ENCODE data around the gene RYR2.

Gene RYR2

DNA sequence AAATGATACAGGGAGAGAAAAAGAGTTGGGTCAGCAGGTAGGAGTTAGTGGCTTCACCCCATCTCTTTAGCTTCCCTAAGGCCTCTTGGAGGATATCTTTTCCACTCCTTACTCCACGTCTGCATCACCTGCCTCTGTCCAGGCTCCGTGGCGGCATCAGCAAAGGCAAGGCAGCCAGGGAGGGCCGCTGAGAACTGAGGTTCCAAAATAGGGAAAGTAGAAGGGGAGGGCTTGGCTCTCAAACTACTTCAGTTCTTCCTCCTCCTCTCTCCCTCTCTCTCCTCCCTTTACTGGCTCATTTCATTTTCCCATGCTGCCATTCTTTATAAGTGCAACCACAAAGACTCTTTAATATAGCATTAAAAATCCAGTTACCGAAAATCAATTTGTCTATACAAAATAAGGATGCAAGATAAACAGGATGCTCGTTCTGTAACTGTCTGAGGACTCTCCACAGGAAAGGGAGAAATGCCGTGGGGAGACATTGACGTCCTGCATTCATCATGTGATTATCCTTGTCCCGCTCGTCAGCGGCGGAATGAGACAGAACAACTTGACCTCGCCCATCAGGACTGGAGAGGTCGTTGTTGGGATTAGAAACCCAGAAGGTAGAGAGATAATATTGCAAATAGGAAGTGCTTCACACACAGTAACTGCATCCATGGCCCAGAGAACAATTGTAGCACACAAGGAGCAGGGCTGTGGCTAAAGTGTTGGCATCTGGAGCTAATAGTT, 34.7 kb upstream of the RYR2 start:
- Histone ChIP-seq H3K4me3 (no peak overlapping the region), H3K27ac (no peak overlapping the region), H4K20me1 (no peaks in the 10 kb centered on the region), H3K4me2 (no peak overlapping the region), H3K27me3 (no peaks in the 10 kb centered on the region), H3K9ac (no peak overlapping the region), H3K9me3 (replicated peaks in 1 of 11) (no peaks in the 10 kb centered on the region), H3K4me1 (no peaks in the 10 kb centered on the region), H3K36me3 (no peaks in the 10 kb centered on the region)
- no peak for TF ChIP-seq Cebpa-rat (IDR thresholded peaks at IDR 0.05)

DNA sequence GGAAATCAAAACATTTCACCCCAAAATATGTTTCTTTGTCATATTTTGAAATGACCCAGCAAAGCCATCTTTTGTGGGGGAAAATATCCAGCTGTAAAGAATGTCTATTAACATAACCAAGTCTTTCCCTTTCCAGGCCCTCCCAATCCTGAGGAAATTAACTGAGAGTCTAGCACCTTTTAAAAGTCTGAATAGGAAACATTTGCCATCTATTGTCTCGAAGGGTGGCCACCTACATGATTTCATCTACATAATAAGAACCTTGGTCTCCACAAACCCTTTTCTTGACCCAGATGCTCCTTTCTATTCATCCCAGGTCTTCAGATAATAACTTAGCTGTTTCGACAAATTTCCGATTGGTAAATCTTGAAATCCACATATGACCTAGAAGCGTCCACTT, 32.4 kb upstream of the RYR2 start:
- no peaks in the 10 kb centered on the region for H3K36me3 ChIP-seq
- no peak overlapping the region for H3K4me3 ChIP-seq
- H3K4me1 ChIP-seq = no peaks in the 10 kb centered on the region
- no peak overlapping the region for H3K27ac ChIP-seq
- H4K20me1 ChIP-seq = no peaks in the 10 kb centered on the region
- H3K9ac ChIP-seq = no peak overlapping the region
- no peak overlapping the region for H3K4me2 ChIP-seq
- no peak for TF ChIP-seq Cebpa-rat (IDR thresholded peaks at IDR 0.05)
- H3K27me3 ChIP-seq = no peaks in the 10 kb centered on the region
- no peaks in the 10 kb centered on the region for H3K9me3 ChIP-seq (replicated peaks in 1 of 11)

DNA sequence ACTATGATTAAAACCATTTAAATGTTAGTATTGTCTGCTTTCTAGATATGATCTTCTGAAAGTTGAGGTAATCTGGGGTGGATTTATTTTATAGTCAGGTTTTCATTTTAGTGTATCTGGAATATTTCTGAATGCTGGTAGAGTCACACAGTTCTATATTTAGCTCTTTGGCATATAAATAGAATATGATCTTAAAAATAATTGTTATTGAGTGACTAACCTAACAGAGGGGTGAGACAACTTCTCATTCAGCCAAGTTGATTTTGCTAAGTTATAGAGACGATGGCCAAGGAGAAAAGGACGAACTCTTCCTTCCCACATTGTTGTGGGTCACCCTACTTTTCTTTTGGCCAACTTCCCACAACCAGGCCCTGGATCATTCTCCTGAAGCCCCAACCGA, 30.6 kb upstream of the RYR2 start:
- Histone ChIP-seq H4K20me1 (no peaks in the 10 kb centered on the region), H3K4me2 (no peak overlapping the region), H3K27ac (no peak overlapping the region), H3K27me3 (no peaks in the 10 kb centered on the region), H3K4me3 (no peak overlapping the region), H3K9me3 (replicated peaks in 1 of 11) (no peaks in the 10 kb centered on the region), H3K9ac (no peak overlapping the region), H3K4me1 (no peaks in the 10 kb centered on the region), H3K36me3 (no peaks in the 10 kb centered on the region)
- TF ChIP-seq Cebpa-rat (IDR thresholded peaks at IDR 0.05) = no peak

DNA sequence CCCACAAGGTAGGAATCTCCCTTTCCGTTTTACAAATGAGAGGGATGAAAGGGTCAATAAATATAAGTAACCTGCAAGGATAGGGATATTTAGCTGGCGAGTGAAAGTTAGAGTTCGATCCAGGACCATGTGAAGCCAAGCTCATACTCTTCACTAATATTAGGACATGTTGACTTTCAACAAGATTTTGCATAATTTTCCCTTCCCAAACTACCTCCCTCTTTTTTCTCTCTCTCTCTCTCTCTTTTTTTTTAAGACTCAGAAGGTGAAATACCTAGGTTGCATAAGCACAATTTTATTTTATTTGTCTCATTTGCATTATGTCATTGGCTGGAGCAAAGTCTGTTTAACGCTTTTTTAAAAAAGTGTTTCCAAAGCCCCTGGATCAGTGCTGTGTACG, 29.6 kb upstream of the RYR2 start:
- no peak for TF ChIP-seq Cebpa-rat (IDR thresholded peaks at IDR 0.05)
- Histone ChIP-seq H3K4me2 (no peak overlapping the region), H3K9ac (no peak overlapping the region), H4K20me1 (no peaks in the 10 kb centered on the region), H3K27me3 (no peaks in the 10 kb centered on the region), H3K4me1 (no peaks in the 10 kb centered on the region), H3K27ac (no peak overlapping the region), H3K9me3 (replicated peaks in 1 of 11) (no peaks in the 10 kb centered on the region), H3K36me3 (no peaks in the 10 kb centered on the region), H3K4me3 (no peak overlapping the region)

DNA sequence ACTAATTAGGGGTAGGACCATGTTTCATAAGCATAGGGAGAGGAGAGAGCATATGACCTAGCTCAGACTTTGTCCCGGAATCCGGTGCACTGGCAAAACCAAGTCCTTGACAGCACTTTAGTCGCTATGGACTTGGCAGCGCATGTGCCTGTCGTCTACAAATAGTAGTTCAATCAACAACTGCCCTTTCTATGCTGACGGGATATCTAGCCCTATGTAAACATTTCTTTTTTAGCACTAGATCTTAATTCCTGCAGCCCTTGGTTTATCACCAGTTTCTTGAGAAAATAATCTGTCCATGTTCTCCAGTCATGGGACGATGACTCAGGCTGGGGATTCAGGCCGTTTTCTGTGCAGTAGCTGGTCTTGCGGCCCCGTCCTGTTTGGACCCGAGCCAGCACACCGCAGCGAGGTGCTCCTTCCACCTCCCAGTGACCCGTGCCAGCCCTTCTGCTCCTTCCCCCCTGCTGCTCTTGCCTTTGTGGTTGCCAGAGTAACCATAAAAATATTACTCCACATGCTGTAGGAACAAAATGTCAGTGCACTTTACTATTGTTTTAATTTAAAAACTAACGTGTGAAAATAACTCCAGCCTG, 29.1 kb upstream of the RYR2 start:
- no peak overlapping the region for H3K27ac ChIP-seq
- no peaks in the 10 kb centered on the region for H3K4me1 ChIP-seq

DNA sequence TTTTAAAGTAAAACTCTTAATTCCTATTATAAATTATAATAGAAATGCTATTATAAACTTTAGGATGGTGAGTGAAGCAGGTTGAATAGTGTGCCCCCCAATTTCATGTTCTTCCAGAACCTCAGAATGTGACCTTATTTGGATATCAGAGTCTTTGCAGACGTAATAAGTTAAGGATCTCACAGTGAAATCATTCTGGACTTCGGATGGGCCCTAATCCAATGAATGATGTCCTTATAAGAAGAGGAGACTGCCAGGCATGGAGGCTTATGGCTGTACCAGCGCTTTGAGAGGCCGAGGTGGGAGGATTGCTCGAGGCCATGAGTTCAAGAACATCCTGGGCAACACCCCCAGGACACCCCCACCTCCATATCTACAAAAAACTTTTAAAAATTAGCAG, 28.4 kb upstream of the RYR2 start:
- TF ChIP-seq Cebpa-rat (IDR thresholded peaks at IDR 0.05) = no peak
- no peak overlapping the region for H3K27ac ChIP-seq
- no peaks in the 10 kb centered on the region for H3K36me3 ChIP-seq
- no peaks in the 10 kb centered on the region for H3K27me3 ChIP-seq
- no peaks in the 10 kb centered on the region for H3K9me3 ChIP-seq (replicated peaks in 1 of 11)
- H3K4me3 ChIP-seq = no peak overlapping the region
- no peak overlapping the region for H3K9ac ChIP-seq
- H3K4me1 ChIP-seq = no peaks in the 10 kb centered on the region
- H4K20me1 ChIP-seq = no peaks in the 10 kb centered on the region
- H3K4me2 ChIP-seq = no peak overlapping the region

More for the DNA sequence above, 29.1 kb upstream of the RYR2 start:
- H3K4me3 ChIP-seq = no peak overlapping the region
- H3K9ac ChIP-seq = no peak overlapping the region
- H3K4me2 ChIP-seq = no peak overlapping the region
- TF ChIP-seq Cebpa-rat (IDR thresholded peaks at IDR 0.05) = no peak
- no peaks in the 10 kb centered on the region for H3K36me3 ChIP-seq
- H3K27me3 ChIP-seq = no peaks in the 10 kb centered on the region
- H4K20me1 ChIP-seq = no peaks in the 10 kb centered on the region
- H3K9me3 ChIP-seq (replicated peaks in 1 of 11) = no peaks in the 10 kb centered on the region

DNA sequence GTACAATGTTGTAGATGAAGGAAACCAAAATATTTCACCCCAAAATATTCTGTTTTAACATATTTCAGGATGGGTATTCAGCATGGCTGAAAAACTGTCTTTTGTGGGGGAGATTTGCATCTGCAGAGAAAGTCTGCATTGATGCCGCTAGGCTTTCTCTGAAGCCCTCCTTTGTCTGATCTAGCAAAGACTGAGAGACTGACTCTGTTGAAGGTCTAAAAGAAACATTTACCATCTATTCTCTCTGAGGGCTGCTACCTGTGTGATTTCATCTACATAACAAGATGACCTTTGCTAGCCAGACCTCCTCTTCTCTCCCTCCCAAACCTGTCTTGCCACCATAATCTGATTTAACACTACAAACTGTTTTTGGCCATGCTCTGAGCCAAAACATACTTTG, 25.4 kb upstream of the RYR2 start:
- no peaks in the 10 kb centered on the region for H3K36me3 ChIP-seq
- H4K20me1 ChIP-seq = no peaks in the 10 kb centered on the region
- H3K4me3 ChIP-seq = no peak overlapping the region
- H3K27me3 ChIP-seq = no peaks in the 10 kb centered on the region
- H3K27ac ChIP-seq = no peak overlapping the region
- no peak overlapping the region for H3K9ac ChIP-seq
- H3K4me1 ChIP-seq = no peaks in the 10 kb centered on the region
- no peak overlapping the region for H3K4me2 ChIP-seq
- no peak for TF ChIP-seq Cebpa-rat (IDR thresholded peaks at IDR 0.05)
- H3K9me3 ChIP-seq (replicated peaks in 1 of 11) = no peaks in the 10 kb centered on the region

DNA sequence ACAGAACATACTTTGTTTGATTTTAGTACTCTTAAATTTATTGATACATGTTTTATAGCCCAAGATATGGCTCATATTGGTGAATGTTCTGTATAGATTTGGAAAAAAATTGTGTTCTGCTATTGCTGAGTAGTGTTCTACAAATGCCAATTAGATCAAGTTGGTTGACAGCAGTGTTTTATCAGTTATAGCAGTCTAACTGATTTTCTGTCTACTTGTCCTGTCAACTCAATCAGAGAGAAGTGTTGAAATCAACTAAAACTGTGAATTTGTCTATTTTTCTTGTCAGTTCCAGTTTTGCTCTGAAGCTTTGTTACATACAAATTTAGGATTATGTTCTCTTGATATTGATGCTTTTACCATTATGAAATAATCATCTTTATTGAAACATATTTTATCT, 23.1 kb upstream of the RYR2 start:
- H3K36me3 ChIP-seq = no peaks in the 10 kb centered on the region
- no peaks in the 10 kb centered on the region for H3K27me3 ChIP-seq

DNA sequence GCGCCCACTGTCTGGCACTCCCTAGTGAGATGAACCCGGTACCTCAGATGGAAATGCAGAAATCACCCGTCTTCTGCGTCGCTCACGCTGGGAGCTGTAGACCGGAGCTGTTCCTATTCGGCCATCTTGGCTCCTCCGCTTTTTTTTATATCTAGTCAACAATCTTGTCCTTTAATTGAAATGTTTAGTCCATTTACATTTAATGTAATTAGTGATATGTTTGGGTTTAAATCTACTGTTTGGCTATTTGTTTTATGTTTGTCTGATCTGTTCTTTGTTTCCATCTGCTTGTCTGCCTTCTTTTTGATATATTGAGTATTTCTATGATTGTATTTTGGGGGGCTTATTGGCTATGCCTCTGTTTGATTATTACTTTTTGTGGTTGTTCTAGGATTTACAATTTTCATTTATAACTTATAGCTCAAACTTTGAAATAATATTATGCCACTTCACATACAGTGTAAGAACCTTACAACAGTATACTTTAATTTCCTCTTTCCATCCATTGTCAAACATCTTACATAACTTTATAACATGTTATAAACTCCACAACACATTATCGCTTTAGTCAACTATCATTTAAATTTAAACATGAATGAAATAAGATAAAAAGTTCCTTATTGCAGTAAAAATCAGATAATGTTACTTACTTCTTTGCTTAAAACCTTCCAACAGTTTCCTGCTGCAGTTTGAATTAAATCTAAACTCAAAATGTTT, 16.5 kb upstream of the RYR2 start:
- Histone ChIP-seq H3K9me3 (replicated peaks in 1 of 11) (peaks cover 0 to 6% (median 4%) of the 10 kb centered on the region in 11 experiments; a peak in 9 of 22 replicates), H3K4me1 (no peaks in the 10 kb centered on the region), H4K20me1 (no peaks in the 10 kb centered on the region), H3K4me2 (no peak overlapping the region), H3K27ac (no peak overlapping the region), H3K27me3 (no peaks in the 10 kb centered on the region), H3K4me3 (no peak overlapping the region), H3K36me3 (no peaks in the 10 kb centered on the region), H3K9ac (no peak overlapping the region)
- no peak for TF ChIP-seq Cebpa-rat (IDR thresholded peaks at IDR 0.05)

More for the DNA sequence above, 23.1 kb upstream of the RYR2 start:
- H4K20me1 ChIP-seq = no peaks in the 10 kb centered on the region
- no peak overlapping the region for H3K4me2 ChIP-seq
- no peak overlapping the region for H3K9ac ChIP-seq
- H3K9me3 ChIP-seq (replicated peaks in 1 of 11) = no peaks in the 10 kb centered on the region
- no peak overlapping the region for H3K27ac ChIP-seq
- H3K4me3 ChIP-seq = no peak overlapping the region
- no peak for TF ChIP-seq Cebpa-rat (IDR thresholded peaks at IDR 0.05)
- H3K4me1 ChIP-seq = no peaks in the 10 kb centered on the region

Measured in BLaER1 treated with 17β-estradiol and CSF1 and Interleukin-3, amounts not matched to agents 10 nM and 100 nM (cell line).